AG09309 (cell line): ENCODE results near the gene EEF1A1.
"Not testable (repeated sequence)": the region's sequence is repeated elsewhere in the genome, so short reads cannot be mapped to it uniquely, and the experiment has no call there.

Experiments used
- DNase-seq: peaks from one replicate; pipeline ENCODE4 v3.0.0-alpha.2; 2010; ENCODE audit warnings: low read depth
- H3K4me3 ChIP-seq: 2 replicates; pipeline ENCODE4 v1.5.1; 2011; ENCODE audit warnings: mild to moderate bottlenecking, low read depth, low read length, moderate library complexity; ENCODE audit not compliant: control insufficient read depth
- CTCF ChIP-seq: IDR thresholded peaks from 2 replicates; pipeline ENCODE4 v1.5.1; 2011; ENCODE audit warnings: mild to moderate bottlenecking, low read depth, low read length, inconsistent platforms; ENCODE audit not compliant: insufficient read depth, control insufficient read depth; ENCODE audit errors: missing control alignments

Gene EEF1A1

GRCh38 chr6:73560853-73561407 is 40.1 kb upstream of the EEF1A1 start:
- DNase-seq = no peak
- no peak overlapping the region for H3K4me3 ChIP-seq
- no peak for TF ChIP-seq CTCF

- DNase-seq = no peak
- H3K4me3 ChIP-seq = no peak overlapping the region
- TF ChIP-seq CTCF = no peak
Observed at GRCh38 chr6:73560182-73560732, 39.4 kb upstream of the EEF1A1 start.

- H3K4me3 ChIP-seq, DNase-seq: not testable (repeated sequence)
Observed at GRCh38 chr6:73559399-73559794, 38.6 kb upstream of the EEF1A1 start.

- TF ChIP-seq CTCF = no peak
- DNase-seq = no peak
- H3K4me3 ChIP-seq = no peak overlapping the region
Observed at GRCh38 chr6:73558624-73559398, 38.0 kb upstream of the EEF1A1 start.

- DNase-seq = no peak
- TF ChIP-seq CTCF = no peak
- no peak overlapping the region for H3K4me3 ChIP-seq
Observed at GRCh38 chr6:73556836-73557235, 36.0 kb upstream of the EEF1A1 start.

- not testable (repeated sequence) for H3K4me3 ChIP-seq, DNase-seq
Observed at GRCh38 chr6:73555380-73555949, 34.6 kb upstream of the EEF1A1 start.

GRCh38 chr6:73551115-73551514 is 30.3 kb upstream of the EEF1A1 start:
- DNase-seq = not testable (repeated sequence)

More at GRCh38 chr6:73551115-73551514, 30.3 kb upstream of the EEF1A1 start:
- not testable (repeated sequence) for H3K4me3 ChIP-seq
